Suprapubic skin (tissue), 4 donors: ENCODE results near the gene DPEP1. TPM values are rescaled to one million over a fixed set of nuclear protein-coding genes. Genes with fewer than 3 reads are reported as not detected.

Experiments used
- DNase-seq, 2 donors: peaks; one replicate each; pipeline ENCODE4 v3.0.0-alpha.2; 2019; ENCODE audit warnings: low spot score in 2 of 2
- H3K27ac ChIP-seq: fragments of 200-600 bp; sonication (generic); one replicate; pipeline ENCODE4 v1.5.1; 2019
- H3K27me3 ChIP-seq: fragments of 200-600 bp; sonication (generic); one replicate; pipeline ENCODE4 v1.5.1; 2019
- H3K36me3 ChIP-seq: fragments of 200-600 bp; sonication (generic); one replicate; pipeline ENCODE4 v1.5.1; 2019
- H3K4me1 ChIP-seq: fragments of 200-600 bp; sonication (generic); one replicate; pipeline ENCODE4 v1.5.1; 2019
- H3K4me3 ChIP-seq: fragments of 200-600 bp; sonication (generic); one replicate; pipeline ENCODE4 v1.5.1; 2019; ENCODE audit warnings: mild to moderate bottlenecking
- H3K9me3 ChIP-seq: fragments of 200-600 bp; sonication (generic); one replicate; pipeline ENCODE4 v1.5.1; 2019
- CTCF ChIP-seq, 2 donors: fragments of 200-600 bp in 1 of 2; fragments of 450-650 bp in 1 of 2; sonication (generic) in 1 of 2; IDR thresholded peaks; one replicate each; pipeline ENCODE4 v1.5.1; 2016 to 2019; ENCODE audit warnings: antibody characterized with exemption in 2 of 2, mild to moderate bottlenecking in 1 of 2, moderate library complexity in 1 of 2
- EP300 ChIP-seq: sonication (generic); formaldehyde crosslinking; IDR thresholded peaks from one replicate; pipeline ENCODE4 v1.6.1; 2017; ENCODE audit warnings: antibody characterized with exemption
- POLR2A ChIP-seq, 2 donors: fragments of 450-650 bp; IDR thresholded peaks; one replicate each; pipeline ENCODE4 v1.6.1; 2017; ENCODE audit warnings: antibody characterized with exemption in 2 of 2, mild to moderate bottlenecking in 2 of 2, moderate library complexity in 2 of 2
- POLR2AphosphoS5 ChIP-seq, 3 donors: sonication (generic); formaldehyde crosslinking; IDR thresholded peaks; one replicate each; pipeline ENCODE4 v1.6.1; 2017; ENCODE audit warnings: antibody characterized with exemption in 3 of 3
- WGBS: methylation state at CpG from one replicate; pipeline ENCODE4 v1.1.5; 2018; 5-methylcytosine and 5-hydroxymethylcytosine counted together
- total RNA-seq, 4 donors: library from RNA; depleted of rRNA; stranded (reverse); fragments of >200 nt; gene quantifications; one replicate each; pipeline ENCODE4 v1.1.0, GENCODE V29; 2016

The DPEP1 gene
- total RNA-seq, 4 donors from 2014 or later, result 1.3 to 2.3 (median 2.2) TPM; not detected in 1

GRCh38 chr16:89582614-89583196, 30.7 kb upstream of the DPEP1 start:
- H3K27me3 ChIP-seq, result no peaks in the 10 kb centered on the region
- WGBS, result 93% methylated on average over 5 of the region's 19 CpGs
- H3K4me1 ChIP-seq, result peaks cover 13% of the 10 kb centered on the region
- H3K4me3 ChIP-seq, result no peak overlapping the region
- no peak for TF ChIP-seq CTCF (IDR thresholded peaks at IDR 0.05)
- TF ChIP-seq EP300, result no peak
- TF ChIP-seq POLR2A (IDR thresholded peaks at IDR 0.05), result no peak
- TF ChIP-seq POLR2AphosphoS5 (IDR thresholded peaks at IDR 0.05), result no peak
- H3K36me3 ChIP-seq, result no peaks in the 10 kb centered on the region
- DNase-seq, result no peak
- no peak overlapping the region for H3K27ac ChIP-seq
- no peaks in the 10 kb centered on the region for H3K9me3 ChIP-seq

GRCh38 chr16:89583197-89583894, 30.1 kb upstream of the DPEP1 start:
- no peak for DNase-seq
- H3K27me3 ChIP-seq, result no peaks in the 10 kb centered on the region
- H3K9me3 ChIP-seq, result no peaks in the 10 kb centered on the region
- H3K4me3 ChIP-seq, result no peak overlapping the region
- H3K36me3 ChIP-seq, result no peaks in the 10 kb centered on the region
- no peak for TF ChIP-seq CTCF (IDR thresholded peaks at IDR 0.05)
- TF ChIP-seq POLR2AphosphoS5 (IDR thresholded peaks at IDR 0.05), result no peak
- no peak for TF ChIP-seq EP300
- TF ChIP-seq POLR2A (IDR thresholded peaks at IDR 0.05), result no peak
- WGBS, result 82% methylated on average over 16 of the region's 36 CpGs
- H3K27ac ChIP-seq, result no peak overlapping the region
- H3K4me1 ChIP-seq, result peaks cover 13% of the 10 kb centered on the region

GRCh38 chr16:89583895-89584644, 29.4 kb upstream of the DPEP1 start:
- no peaks in the 10 kb centered on the region for H3K9me3 ChIP-seq
- H3K27me3 ChIP-seq, result no peaks in the 10 kb centered on the region
- 79% methylated on average over 31 of the region's 49 CpGs for WGBS
- no peak overlapping the region for H3K27ac ChIP-seq
- peaks cover 13% of the 10 kb centered on the region for H3K4me1 ChIP-seq
- no peaks in the 10 kb centered on the region for H3K36me3 ChIP-seq
- TF ChIP-seq CTCF (IDR thresholded peaks at IDR 0.05) (no peak), POLR2AphosphoS5 (IDR thresholded peaks at IDR 0.05) (no peak), POLR2A (IDR thresholded peaks at IDR 0.05) (no peak), EP300 (no peak)
- DNase-seq, result no peak
- H3K4me3 ChIP-seq, result no peak overlapping the region

- Histone ChIP-seq H3K4me3 (no peak overlapping the region), H3K36me3 (no peaks in the 10 kb centered on the region), H3K4me1 (peaks cover 13% of the 10 kb centered on the region), H3K27me3 (no peaks in the 10 kb centered on the region), H3K9me3 (no peaks in the 10 kb centered on the region), H3K27ac (no peak overlapping the region)
- TF ChIP-seq POLR2AphosphoS5 (IDR thresholded peaks at IDR 0.05), result no peak
- TF ChIP-seq EP300, result no peak
- 46% methylated on average over 20 of the region's 25 CpGs for WGBS
- no peak for DNase-seq
Measured at GRCh38 chr16:89584768-89585549, 28.5 kb upstream of the DPEP1 start.

DNA sequence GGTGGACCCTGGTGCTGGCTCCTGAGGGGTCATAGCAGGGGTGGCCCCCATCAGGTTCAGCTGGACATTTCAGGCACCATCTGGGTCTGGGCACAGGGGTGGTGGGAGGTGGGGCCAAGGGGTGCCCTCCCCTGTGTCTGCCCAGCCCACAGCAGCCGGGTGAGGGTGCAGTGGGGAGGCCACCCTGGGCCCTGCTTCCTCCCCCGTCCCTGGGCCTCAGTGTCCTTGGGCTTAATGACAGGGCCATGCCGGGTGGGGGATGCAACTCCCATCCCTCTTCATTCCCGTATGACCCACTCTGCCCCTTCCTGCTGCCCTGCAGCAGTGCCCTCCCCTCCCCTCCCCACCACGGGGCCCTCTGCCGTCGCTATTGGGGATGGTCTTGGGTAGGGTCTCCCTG, 27.2 kb upstream of the DPEP1 start:
- DNase-seq, result no peak
- Histone ChIP-seq H3K9me3 (no peaks in the 10 kb centered on the region), H3K36me3 (no peaks in the 10 kb centered on the region), H3K27me3 (no peaks in the 10 kb centered on the region), H3K27ac (no peak overlapping the region), H3K4me3 (no peak overlapping the region), H3K4me1 (peaks cover 13% of the 10 kb centered on the region)
- no peak for TF ChIP-seq POLR2AphosphoS5 (IDR thresholded peaks at IDR 0.05)
- TF ChIP-seq POLR2A (IDR thresholded peaks at IDR 0.05), result no peak
- no peak for TF ChIP-seq EP300
- TF ChIP-seq CTCF (IDR thresholded peaks at IDR 0.05), result no peak
- 83% methylated on average over 6 of the region's 7 CpGs for WGBS
